Osteoblast (primary cell): ENCODE results near the gene PLA2G4B. TPM values are rescaled to one million over a fixed set of nuclear protein-coding genes. Genes with fewer than 3 reads are reported as not detected.

Experiments
- DNase-seq: peaks from one replicate; pipeline ENCODE4 v3.0.0; 2011; ENCODE audit warnings: low spot score, mixed read lengths; ENCODE audit not compliant: insufficient read length; ENCODE audit errors: missing footprints
- H2AFZ ChIP-seq: 2 replicates; pipeline ENCODE4 v1.6.0; 2011; ENCODE audit warnings: mild to moderate bottlenecking, low read length
- H3K27ac ChIP-seq: 2 replicates; pipeline ENCODE4 v1.5.1; 2011; ENCODE audit warnings: mild to moderate bottlenecking, low read depth, low read length, moderate library complexity
- H3K27me3 ChIP-seq: 2 replicates; pipeline ENCODE4 v1.6.0; 2012; ENCODE audit warnings: mild to moderate bottlenecking, control low read depth, inconsistent platforms, low read length, moderate library complexity; ENCODE audit not compliant: insufficient read depth
- H3K36me3 ChIP-seq: 2 replicates; pipeline ENCODE4 v1.5.1; 2011; ENCODE audit warnings: mild to moderate bottlenecking, low read length, control low read depth, moderate library complexity; ENCODE audit not compliant: insufficient read depth
- H3K4me1 ChIP-seq: 2 replicates; pipeline ENCODE4 v1.5.1; 2011; ENCODE audit warnings: mild to moderate bottlenecking, low read length, control low read depth, moderate library complexity; ENCODE audit not compliant: insufficient read depth
- H3K4me2 ChIP-seq: 2 replicates; pipeline ENCODE4 v1.6.0; 2011; ENCODE audit warnings: mild to moderate bottlenecking, low read length; ENCODE audit not compliant: insufficient read depth
- H3K4me3 ChIP-seq: fragments of 200-600 bp; sonication (generic); 3 replicates; pipeline ENCODE4 v1.5.1; 2012; ENCODE audit warnings: mild to moderate bottlenecking, low read length, inconsistent platforms; ENCODE audit not compliant: insufficient read depth
- H3K79me2 ChIP-seq: 2 replicates; pipeline ENCODE4 v1.6.0; 2012; ENCODE audit warnings: mild to moderate bottlenecking, low read length, control low read depth, inconsistent platforms; ENCODE audit not compliant: insufficient read depth
- H3K9me3 ChIP-seq: 2 replicates; pipeline ENCODE4 v1.5.1; 2011; ENCODE audit warnings: low read depth, low read length, control low read depth
- H4K20me1 ChIP-seq: 2 replicates; pipeline ENCODE4 v1.6.0; 2012; ENCODE audit warnings: mild to moderate bottlenecking, low read length, control low read depth; ENCODE audit not compliant: insufficient read depth
- CTCF ChIP-seq: IDR thresholded peaks from 2 replicates; pipeline ENCODE4 v1.5.1; 2011; ENCODE audit warnings: mild to moderate bottlenecking, low read depth, low read length, moderate library complexity; ENCODE audit errors: extremely low read depth
- total RNA-seq: library from RNA; depleted of rRNA; stranded (reverse); fragments of >200 nt; gene quantifications from 2 replicates; pipeline ENCODE4 v1.2.3, GENCODE V29; 2012

Gene PLA2G4B
- total RNA-seq, 1 donor, result 0.72 TPM

- H3K27me3 ChIP-seq, result no peaks in the 10 kb centered on the region
- H3K9me3 ChIP-seq, result no peaks in the 10 kb centered on the region
- no peak overlapping the region for H2AFZ ChIP-seq
- H3K36me3 ChIP-seq, result peaks cover 56% of the 10 kb centered on the region
- no peaks in the 10 kb centered on the region for H4K20me1 ChIP-seq
- TF ChIP-seq CTCF, result no peak
- no peak overlapping the region for H3K27ac ChIP-seq
- H3K4me1 ChIP-seq, result no peaks in the 10 kb centered on the region
- H3K4me2 ChIP-seq, result no peak overlapping the region
- H3K79me2 ChIP-seq, result no peaks in the 10 kb centered on the region
- DNase-seq, result peak; percentile 8
- no peak overlapping the region for H3K4me3 ChIP-seq
Measured at GRCh38 chr15:41821831-41822230, 16.8 kb upstream of the PLA2G4B start.

- H3K27me3 ChIP-seq, result no peaks in the 10 kb centered on the region
- peaks cover 3% of the 10 kb centered on the region for H3K4me1 ChIP-seq
- H3K79me2 ChIP-seq, result no peaks in the 10 kb centered on the region
- H3K27ac ChIP-seq, result no peak overlapping the region
- H2AFZ ChIP-seq, result no peak overlapping the region
- H3K9me3 ChIP-seq, result no peaks in the 10 kb centered on the region
- H3K4me3 ChIP-seq, result no peak overlapping the region
- DNase-seq, result peak; percentile 78
- H3K36me3 ChIP-seq, result peaks cover 51% of the 10 kb centered on the region
- no peaks in the 10 kb centered on the region for H4K20me1 ChIP-seq
- H3K4me2 ChIP-seq, result no peak overlapping the region
- no peak for TF ChIP-seq CTCF
Measured at GRCh38 chr15:41822471-41822870, 16.2 kb upstream of the PLA2G4B start.

GRCh38 chr15:41822957-41823356 lies 15.7 kb upstream of the PLA2G4B start:
- DNase-seq, result no peak
- no peaks in the 10 kb centered on the region for H3K79me2 ChIP-seq
- H3K4me3 ChIP-seq, result no peak overlapping the region
- no peaks in the 10 kb centered on the region for H4K20me1 ChIP-seq
- H3K4me1 ChIP-seq, result peaks cover 5% of the 10 kb centered on the region
- no peak overlapping the region for H3K27ac ChIP-seq
- H3K4me2 ChIP-seq, result no peak overlapping the region
- peaks cover 46% of the 10 kb centered on the region for H3K36me3 ChIP-seq
- no peak for TF ChIP-seq CTCF
- H3K9me3 ChIP-seq, result no peaks in the 10 kb centered on the region
- H3K27me3 ChIP-seq, result no peaks in the 10 kb centered on the region
- no peak overlapping the region for H2AFZ ChIP-seq

- DNase-seq, result peak; percentile 38
- H4K20me1 ChIP-seq, result no peaks in the 10 kb centered on the region
- H3K4me2 ChIP-seq, result no peak overlapping the region
- H3K9me3 ChIP-seq, result no peaks in the 10 kb centered on the region
- no peak overlapping the region for H3K27ac ChIP-seq
- H3K4me3 ChIP-seq, result no peak overlapping the region
- H3K79me2 ChIP-seq, result no peaks in the 10 kb centered on the region
- peaks cover 41% of the 10 kb centered on the region for H3K36me3 ChIP-seq
- H3K4me1 ChIP-seq, result peaks cover 8% of the 10 kb centered on the region
- no peaks in the 10 kb centered on the region for H3K27me3 ChIP-seq
- H2AFZ ChIP-seq, result no peak overlapping the region
- TF ChIP-seq CTCF, result no peak
Measured at GRCh38 chr15:41823502-41823901, 15.1 kb upstream of the PLA2G4B start.
